GM19372 (cell line): ENCODE results near the gene PKLR.
"Not testable (repeated sequence)": the region's sequence is repeated elsewhere in the genome, so short reads cannot be mapped to it uniquely, and the experiment has no call there.

ENCODE experiments used
- ATAC-seq: cut with Tn5 transposase; IDR thresholded peaks from one replicate; pipeline ENCODE4 v1.9.1; 2021; ENCODE audit warnings: mild to moderate bottlenecking, low read depth, moderate library complexity; ENCODE audit not compliant: unreplicated experiment

Gene PKLR

DNA sequence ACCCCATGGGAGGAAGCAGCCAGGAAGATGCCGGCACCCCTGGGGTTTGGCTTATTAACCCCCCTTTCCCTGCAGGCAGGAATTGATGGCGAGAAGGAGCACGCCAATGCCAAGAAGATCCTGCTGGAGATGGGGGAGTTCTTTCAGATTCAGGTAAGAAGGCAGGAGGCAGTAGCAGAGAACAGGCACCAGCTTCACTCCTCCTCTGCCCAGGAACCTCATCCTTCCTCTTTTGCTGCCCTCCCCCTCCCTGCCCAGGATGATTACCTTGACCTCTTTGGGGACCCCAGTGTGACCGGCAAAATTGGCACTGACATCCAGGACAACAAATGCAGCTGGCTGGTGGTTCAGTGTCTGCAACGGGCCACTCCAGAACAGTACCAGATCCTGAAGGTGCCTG is 18.3 kb upstream of the PKLR start:
- no peak for ATAC-seq

DNA sequence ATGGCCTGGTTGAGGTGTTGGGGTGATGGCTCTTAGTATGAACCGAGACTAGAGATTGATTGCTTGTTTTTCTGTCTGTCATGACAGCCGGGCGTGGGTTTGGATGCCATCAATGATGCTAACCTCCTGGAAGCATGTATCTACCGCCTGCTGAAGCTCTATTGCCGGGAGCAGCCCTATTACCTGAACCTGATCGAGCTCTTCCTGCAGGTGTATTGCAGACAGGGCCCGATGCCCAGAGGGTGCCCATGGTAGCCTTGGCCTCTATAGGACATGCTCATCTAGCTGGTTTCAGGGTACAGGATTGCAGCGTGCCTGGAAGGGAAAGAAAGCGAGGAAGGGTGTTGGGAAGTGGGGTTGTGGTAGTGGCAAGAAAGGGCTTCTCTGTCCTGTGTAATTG is 16.8 kb upstream of the PKLR start:
- ATAC-seq, result no peak

DNA sequence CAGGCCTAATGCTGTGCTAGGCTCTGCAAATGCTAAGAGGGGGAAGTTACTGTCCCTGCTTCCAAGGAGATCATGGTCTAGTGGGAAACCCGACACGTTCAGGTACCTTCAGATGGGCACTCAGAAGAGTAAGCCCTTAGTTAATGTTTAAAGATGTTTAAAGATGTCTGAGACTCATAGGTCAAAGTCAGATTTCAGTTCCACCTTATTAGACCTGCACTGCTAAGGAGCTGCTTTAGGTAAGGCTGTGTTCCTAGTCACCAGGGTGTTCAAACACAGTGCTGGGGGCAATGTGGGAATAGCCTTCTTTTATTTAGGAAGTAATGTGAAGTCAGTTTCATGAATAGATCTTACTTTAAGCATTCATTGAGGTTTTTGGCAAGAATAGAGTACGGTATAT is 15.7 kb upstream of the PKLR start:
- ATAC-seq, result no peak

DNA sequence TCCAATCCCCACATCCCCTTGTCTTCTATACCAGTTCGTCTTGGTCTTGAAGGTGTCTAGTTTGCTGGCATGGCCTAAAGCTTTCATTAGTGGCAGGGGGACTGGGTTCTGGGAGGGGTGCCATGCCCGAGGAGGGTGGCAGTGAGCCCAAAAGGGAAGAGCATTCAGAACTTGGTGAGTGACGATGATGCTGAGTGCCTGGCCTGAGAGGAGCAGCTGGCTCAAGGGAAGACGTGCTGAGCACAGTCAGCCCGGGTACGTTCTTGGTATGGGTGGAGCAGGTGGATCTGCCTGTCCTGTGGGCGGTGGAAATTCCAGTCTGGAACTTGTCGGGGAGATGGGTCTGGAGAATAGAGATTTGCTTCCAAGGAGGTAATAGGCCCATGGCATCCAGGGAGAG is 12.0 kb upstream of the PKLR start:
- no peak for ATAC-seq

DNA sequence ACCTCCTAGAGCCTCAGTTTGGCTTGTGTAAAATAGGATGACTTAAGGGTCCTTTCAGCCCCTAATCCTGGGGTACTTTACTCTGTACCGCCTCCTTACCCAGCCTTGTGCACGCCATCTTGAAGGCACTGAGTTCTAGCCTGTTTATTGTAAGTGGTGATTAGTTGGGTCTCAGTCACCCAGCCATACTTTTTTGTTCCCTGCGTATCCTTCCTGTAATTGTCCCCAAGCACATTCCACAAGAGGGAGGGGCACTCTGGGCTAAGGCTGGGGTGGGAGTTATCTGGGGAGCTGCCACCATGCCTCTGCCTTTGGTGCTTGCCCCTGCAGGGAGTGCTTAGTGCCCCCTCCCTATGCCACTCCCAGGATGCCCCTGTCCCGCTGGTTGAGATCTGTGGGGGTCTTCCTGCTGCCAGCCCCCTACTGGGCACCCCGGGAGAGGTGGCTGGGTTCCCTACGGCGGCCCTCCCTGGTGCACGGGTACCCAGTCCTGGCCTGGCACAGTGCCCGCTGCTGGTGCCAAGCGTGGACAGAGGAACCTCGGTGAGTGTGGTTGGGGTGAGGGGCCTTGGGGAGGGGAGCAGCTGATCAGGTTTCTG is 8.3 kb upstream of the PKLR start:
- no peak for ATAC-seq

DNA sequence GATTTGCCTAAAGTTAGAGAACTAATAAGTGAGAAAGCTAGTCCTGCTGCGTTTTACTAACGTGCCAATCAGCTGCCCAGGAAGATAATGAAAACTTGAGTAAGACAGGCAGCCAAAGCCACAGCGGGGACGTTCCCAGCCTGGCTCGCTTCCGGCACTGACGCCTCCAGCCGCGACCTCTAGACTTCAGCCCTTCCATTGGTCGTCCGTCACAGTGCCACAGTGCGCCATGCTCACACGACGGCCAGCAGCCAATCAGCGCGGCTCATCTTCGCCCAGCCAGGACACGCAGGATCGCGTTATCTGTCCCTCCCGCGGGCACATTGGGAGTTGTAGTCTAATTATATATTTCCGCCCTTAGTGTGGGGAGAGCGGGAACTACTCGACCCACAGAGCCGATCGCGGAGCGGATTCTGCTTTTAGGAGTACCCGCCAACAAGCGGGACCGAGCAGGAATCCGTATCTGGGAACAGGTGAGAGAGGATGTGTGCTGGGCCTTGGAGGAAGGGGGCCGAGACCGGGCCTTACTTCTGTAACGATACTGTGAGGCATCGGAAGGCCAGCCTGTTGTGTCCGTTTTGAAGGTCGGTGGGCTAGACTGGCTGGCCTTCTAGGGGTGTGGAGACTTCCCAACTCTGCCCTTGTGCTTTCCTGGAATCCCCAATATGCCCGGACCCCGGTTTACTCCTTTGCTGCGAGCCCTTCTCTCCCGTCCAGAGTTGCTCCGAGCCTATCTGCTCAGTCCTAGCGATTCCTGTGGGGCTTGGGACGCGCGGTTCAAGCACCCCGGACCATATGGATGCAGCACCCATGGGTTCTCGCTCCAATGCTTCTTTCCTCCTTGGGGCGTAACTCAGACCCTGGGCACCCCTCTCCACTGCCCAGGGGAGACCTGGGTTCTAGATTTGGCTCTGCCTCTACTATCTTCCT is 7.5 kb upstream of the PKLR start, which contains the start of gene FDPS:
Gene FDPS, plus strand, starts transcription at position 374 of the 930 bp plus-strand sequence. CDS start 924 bp downstream, outside the sequence.
- ATAC-seq, result peak; percentile 93

DNA sequence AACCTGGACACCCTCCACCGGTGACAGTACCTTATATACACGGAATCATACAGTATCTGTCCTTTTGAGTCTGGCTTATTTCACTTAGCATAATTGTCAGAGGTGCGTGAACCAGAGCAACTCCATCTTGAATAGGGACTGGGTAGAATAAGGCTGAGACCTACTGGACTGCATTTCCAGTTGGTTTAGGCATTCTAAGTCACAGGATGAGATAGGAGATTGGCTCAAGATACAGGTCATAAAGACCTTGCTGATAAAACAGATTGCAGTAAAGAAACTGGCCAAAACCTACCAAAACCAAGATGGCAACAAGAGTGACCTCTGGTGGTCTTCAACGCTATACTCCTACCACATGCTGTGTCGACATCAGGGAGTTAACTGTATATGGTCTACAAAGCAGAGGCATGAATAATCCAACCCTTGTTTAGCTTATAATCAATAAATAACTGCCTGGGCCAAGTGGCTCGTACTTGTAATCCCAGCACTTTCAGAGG is 6.1 kb upstream of the PKLR start:
- no peak for ATAC-seq

DNA sequence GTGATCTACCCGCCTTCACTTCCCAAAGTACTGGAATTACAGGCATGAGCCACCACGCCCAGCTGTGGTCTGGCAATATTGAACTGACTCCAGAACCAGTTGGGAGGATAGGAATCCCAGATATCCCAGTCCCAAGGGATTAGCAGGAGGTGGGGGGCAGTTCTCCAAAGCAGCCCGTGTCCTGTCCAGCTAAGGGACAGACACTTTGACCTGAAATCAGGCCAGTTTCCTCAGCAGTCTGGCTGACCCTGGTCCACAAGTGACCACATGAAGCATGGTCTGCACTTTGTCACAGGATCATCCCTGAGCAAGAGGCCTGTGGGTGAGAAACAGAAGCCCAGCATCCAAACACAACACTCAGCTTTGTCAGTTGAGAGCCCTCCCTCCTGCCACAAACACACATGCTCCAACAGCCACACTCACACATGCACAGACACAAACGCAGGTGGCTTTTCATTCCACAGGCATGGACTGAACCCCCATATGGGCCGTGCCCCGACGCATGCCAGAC is 4.7 kb upstream of the PKLR start:
- no peak for ATAC-seq

DNA sequence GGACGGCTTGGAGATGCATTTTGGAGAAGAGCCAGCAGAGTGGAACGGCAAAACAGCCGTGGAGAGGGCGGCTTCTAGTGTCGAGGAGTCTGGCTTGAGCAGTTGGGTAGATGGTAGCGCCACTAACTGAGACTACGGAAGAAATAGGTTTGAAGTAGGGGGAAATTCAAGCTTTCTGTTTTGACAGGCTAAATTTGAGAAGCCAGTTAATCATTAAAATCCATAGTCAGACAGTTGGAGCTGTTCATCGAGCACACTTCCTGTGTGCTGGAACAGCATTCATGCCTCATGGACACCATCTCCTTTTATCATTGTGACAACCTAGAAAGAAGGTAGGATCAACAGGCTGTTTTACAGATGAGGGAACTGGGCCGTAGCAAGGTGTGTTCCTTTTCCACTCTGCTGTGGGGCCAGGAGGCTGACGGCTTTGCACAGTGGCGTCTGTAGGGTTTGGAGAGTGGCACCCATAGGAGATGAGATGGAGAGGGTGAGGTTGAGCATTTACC is 3.4 kb upstream of the PKLR start:
- no peak for ATAC-seq

DNA sequence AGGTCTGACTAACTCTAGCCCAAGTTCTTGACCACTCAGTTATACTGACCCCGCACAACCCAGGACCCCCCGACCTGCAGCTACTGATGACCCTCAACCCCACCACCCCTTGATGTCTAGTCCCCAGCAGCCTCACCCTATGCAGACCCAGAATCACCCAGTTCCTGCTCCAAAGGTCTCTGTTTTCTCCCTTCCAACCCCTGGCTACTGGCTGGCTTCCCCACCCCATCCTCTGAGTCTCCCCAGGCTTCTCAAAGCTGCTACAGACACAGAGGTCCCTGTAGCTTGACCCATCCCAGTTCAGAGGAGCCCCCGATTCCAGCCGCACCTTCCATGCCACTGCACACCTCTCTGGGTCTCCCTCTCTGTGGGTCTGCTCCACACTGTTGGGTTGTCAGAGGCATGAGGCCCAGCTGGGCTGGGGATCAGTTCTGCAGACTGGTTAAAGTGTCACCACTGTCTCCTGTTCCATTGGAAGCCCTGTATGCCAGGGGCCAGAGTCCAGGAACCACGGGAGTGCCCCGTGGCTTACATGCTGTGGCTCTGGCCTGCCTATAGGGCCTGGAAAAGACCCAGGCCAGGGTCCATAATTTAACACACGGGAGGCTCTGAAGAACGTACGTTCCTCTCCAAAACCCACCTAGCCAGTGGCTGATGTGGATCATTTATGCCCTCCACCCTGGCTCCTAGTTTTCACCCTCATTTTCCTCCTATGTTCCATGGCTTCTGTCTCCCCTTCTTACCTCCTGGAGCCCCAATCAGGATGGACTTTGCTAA is 497 bp downstream of the PKLR start:
- no peak for ATAC-seq

DNA sequence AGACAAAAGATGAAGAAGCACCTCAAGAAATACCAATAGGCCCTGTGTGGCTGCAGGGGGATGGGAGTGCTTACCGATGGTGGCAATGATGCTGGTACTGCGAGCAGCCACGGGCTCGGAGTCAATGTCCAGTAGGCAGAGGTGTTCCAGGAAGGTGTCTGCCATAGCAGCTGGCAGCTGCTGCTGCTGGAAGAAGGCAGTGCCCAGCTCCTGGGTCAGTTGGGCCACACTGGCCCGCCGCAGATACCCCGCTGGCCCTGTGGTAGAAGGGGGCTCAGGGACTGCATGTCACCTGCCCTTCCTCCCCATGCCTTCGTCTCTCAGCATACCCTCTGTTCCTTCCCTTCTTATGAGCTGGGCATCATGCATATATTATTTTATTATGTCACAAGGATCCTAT is 1.2 kb downstream of the PKLR start:
- no peak for ATAC-seq

DNA sequence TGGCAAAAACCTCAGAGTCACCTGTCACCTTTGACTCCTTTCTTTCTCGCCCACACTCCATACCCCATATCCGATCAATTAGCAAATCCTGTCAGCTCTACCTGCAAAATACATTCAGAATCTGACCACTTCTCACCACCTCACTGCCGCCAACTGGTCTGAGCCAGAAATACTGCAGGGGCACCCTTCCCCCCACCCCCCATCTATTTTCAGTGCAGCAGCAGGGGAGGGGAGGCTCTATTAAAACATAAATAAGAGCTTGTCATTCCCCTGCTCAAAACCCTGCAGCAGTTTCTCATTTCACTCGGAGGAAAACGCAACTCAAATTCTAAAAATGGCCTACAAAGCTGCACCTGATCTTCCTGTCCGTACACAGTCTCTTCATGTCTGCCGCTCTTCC is 3.9 kb downstream of the PKLR start:
- ATAC-seq, result no peak

DNA sequence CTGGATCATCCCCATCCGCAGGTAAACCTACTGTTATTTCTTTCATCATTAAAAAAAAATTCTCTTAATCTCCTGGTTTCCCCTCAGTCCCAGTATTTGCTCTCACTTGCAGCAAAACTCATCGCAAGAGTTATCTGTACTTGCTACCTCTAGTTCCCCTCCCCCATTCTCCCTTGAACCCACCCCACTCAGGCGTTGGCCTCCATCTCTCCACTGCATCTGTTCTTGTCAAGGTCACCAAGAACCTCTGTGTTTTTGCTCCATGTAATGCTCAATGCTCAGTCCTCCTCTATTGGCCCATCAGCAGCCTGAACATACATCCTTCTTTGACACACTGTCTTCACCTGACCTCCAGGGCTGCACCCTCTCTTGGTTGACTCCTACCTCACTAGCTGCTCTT is 4.6 kb downstream of the PKLR start:
- no peak for ATAC-seq

DNA sequence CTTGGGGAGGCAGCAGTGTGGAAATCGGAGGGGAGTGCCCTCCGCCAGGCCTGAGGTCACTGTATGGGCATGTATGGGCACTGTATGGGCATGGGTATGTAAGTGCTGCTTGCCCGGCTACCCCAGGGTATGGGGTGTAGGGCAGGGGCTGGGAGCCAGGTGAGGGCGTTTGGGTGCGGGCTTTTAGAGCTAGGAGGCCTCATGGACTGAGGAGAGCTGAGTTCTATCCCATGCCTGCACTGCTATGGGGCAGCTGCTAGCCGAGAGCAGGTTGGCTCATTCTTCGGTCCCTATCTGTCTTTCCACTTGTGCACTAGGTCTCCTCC is 5.3 kb downstream of the PKLR start:
- no peak for ATAC-seq

DNA sequence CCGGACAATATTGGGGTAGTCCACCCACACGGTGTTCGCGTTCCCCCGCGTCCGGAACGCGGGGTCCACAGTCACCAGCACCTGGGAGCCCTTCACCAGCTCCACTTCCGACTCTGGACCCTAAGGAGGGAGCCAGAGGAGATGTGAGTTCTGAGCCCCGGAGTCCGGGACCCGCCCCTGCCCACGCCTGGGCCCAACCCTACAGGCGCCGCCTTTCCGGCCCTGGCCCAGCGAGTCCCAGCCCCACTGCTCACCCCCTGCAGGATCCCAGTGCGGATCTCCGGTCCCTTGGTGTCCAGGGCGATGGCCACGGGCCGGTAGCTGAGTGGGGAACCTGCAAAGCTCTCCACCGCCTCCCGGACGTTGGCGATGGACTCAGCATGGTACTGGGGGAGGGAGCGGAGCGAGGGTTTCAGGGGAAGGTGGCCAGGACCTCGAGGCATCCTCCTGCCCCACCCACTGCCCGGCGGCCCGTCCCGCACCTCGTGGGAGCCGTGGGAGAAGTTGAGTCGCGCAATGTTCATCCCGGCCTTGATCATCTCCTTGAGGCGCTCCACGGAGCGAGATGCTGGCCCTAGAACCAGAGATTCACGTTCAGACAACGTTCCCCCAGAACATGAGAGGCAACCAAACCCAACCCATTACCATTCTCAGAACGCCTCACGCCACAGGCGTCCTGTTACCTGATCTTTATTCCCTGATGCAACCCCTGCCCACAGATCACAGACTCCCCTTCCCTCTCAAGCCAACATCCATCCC is 5.9 kb downstream of the PKLR start:
- ATAC-seq, result no peak

DNA sequence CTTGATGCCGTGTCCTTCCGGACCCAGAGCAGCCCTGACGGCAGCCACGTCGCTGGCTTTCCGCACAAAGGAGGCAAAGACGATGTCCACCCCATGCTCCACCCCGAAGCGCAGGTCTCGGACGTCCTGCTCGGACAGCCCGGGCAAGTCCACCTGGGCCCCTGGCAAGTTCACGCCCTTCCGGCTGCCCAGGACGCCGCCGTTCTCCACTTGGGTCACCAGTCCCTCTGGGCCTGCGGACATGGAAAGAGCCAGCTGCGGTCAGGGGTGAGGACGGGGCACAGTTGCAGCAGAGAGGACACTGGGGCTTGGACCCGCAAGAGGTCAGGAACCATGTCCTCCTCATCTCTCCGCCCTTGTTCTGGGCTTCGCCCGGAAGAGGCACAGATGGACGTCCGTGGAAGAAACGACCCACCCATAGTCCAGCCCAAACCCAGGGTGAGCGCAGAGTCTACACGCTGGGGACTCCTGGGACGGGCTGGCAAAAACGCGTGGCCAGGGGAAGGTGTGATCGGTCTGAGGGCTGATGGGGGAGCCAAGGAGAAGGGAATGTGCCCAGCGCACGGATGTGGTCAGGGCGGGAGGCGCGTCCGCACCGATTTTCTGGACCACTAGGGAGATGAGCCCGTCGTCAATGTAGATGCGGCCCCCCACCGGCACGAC is 6.6 kb downstream of the PKLR start:
- ATAC-seq, result no peak

DNA sequence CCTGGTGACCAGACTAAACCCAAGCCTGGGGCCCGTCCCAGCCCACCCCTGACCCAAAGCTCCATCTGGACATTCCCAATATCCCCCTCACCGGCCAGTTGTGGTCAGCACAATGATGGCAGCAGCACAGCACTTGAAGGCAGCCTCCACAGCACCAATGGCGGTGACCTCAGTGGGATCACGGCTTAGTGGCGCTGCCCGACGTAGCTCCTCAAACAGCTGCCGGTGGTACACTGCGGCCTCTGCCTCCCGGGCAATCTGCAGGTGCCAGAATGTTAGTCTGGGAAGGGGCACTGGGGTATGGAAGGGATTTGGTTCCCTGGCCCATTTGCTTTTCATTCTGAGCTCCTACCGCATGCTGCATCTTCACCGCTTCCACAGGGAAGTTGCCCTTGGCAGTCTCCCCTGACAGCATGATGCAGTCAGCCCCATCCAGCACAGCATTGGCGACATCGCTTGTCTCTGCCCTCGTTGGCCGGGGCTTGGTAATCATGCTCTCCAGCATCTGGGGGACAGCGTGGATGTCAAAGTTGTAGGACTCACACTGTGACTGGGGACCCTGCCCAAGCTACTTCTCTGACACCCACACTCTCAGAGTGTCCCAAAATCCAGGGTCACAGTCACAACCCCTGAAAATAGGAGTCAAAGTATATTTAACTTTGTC is 8.0 kb downstream of the PKLR start:
- ATAC-seq, result no peak

DNA sequence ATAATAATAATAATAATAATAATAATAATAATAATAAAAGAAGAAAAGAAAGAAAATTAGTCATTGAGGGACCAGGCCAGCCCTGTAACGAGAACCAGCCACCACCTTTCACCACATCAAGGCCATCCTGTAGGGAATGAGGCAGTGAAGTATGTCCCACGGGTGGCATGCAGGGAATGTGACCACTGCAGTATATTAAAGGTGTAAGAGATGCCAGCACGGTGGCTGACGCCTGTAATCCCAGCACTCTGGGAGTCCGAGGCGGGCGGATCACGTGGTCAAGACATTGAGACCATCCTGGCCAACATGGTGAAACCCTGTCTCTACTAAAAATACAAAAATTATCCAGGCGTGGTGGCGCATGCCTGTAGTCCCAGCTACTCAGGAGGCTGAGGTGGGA is 10.2 kb downstream of the PKLR start:
- ATAC-seq, result not testable (repeated sequence)

DNA sequence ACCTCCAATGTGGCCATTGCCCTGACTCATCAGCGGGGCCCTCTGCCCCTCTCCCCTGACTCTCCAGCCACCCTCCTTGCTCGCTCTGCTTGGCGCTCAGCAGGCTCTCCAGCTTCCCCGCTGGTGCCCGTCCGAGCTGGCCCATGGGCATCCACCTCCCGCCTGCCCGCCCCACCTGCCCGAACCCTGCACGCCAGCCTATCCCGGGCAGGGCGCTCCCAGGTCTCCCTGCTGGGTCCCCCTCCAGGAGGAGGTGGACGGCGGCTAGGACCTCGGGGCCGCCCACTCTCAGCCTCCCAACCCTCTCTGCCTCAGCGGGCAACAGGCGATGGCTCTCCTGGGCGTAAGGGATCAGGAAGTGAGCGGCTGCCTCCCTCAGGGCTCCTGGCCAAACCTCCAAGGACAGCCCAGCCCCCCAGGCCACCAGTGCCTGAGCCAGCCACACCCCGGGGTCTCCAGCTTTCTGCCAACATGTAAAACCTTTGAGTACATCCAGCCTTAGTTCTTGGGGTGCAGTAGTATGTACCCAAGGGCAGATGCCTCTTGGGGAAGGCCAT is 13.2 kb downstream of the PKLR start:
- no peak for ATAC-seq
